ENCODE measurements around the gene LORICRIN. TPM values are rescaled to one million over a fixed set of nuclear protein-coding genes. Genes with fewer than 3 reads are reported as not detected.

LORICRIN gene
- total RNA-seq, 2 donors from 2014 or later, result not detected

- H3K27me3 Mint-ChIP-seq (ENCODE audit: insufficient read depth), result peaks cover 2% of the 10 kb centered on the region
- no peaks in the 10 kb centered on the region for H3K36me3 Mint-ChIP-seq (ENCODE audit: low read depth)
- no peak overlapping the region for H3K27ac Mint-ChIP-seq
- peaks cover 6% of the 10 kb centered on the region for H3K4me1 Mint-ChIP-seq
- Histone ChIP-seq H3K9ac (ENCODE audit: extremely low read depth, low read length, poor library complexity, severe bottlenecking) (no peak overlapping the region), H3K4me3 (ENCODE audit: low read length) (no peak overlapping the region), H3K9me3 (ENCODE audit: control insufficient read depth, low read length) (no peaks in the 10 kb centered on the region), H3K4me1 (ENCODE audit: control insufficient read depth, insufficient read depth, low read length) (no peaks in the 10 kb centered on the region), H3K27ac (ENCODE audit: low read depth, low read length) (no peak overlapping the region), H3K36me3 (ENCODE audit: control insufficient read depth, insufficient read depth, low read length) (no peaks in the 10 kb centered on the region), H3K27me3 (ENCODE audit: control insufficient read depth, insufficient read depth, low read length, poor library complexity, severe bottlenecking) (no peaks in the 10 kb centered on the region)
- 80 to 100% methylated on average over 2 of the region's 2 CpGs for WGBS, 2 experiments (ENCODE audit: insufficient coverage in 1 of 2, insufficient read length in 1 of 2)
- no peak overlapping the region for H3K4me3 Mint-ChIP-seq
- H3K9me3 Mint-ChIP-seq, result no peaks in the 10 kb centered on the region
- TF ChIP-seq CTCF (conservative IDR thresholded peaks at IDR 0.05), result peak; percentile 68
- peak; percentile 42 for DNase-seq
Measured at GRCh38 chr1:153238527-153238926, 21.0 kb upstream of the LORICRIN start.

GRCh38 chr1:153242160-153242559, 17.3 kb upstream of the LORICRIN start:
- H3K27ac ChIP-seq (ENCODE audit: low read depth, low read length), result no peak overlapping the region
- Mint-ChIP-seq H3K4me1 (no peaks in the 10 kb centered on the region), H3K27me3 (ENCODE audit: insufficient read depth) (peaks cover 10% of the 10 kb centered on the region), H3K27ac (no peak overlapping the region), H3K9me3 (no peaks in the 10 kb centered on the region), H3K36me3 (ENCODE audit: low read depth) (no peaks in the 10 kb centered on the region), H3K4me3 (no peak overlapping the region)
- no peaks in the 10 kb centered on the region for H3K4me1 ChIP-seq (ENCODE audit: control insufficient read depth, insufficient read depth, low read length)
- DNase-seq, result no peak
- no peak for TF ChIP-seq CTCF (conservative IDR thresholded peaks at IDR 0.05)
- no peak overlapping the region for H3K9ac ChIP-seq (ENCODE audit: extremely low read depth, low read length, poor library complexity, severe bottlenecking)
- no peaks in the 10 kb centered on the region for H3K36me3 ChIP-seq (ENCODE audit: control insufficient read depth, insufficient read depth, low read length)
- no peak overlapping the region for H3K4me3 ChIP-seq (ENCODE audit: low read length)
- WGBS, 2 experiments (ENCODE audit: insufficient coverage in 1 of 2, insufficient read length in 1 of 2), result 100% methylated on average over 1 of the region's 1 CpG; no CpG with 5 or more reads in 1 of the 2 experiments
- H3K9me3 ChIP-seq (ENCODE audit: control insufficient read depth, low read length), result no peaks in the 10 kb centered on the region
- H3K27me3 ChIP-seq (ENCODE audit: control insufficient read depth, insufficient read depth, low read length, poor library complexity, severe bottlenecking), result no peaks in the 10 kb centered on the region

GRCh38 chr1:153245466-153245865, 14.0 kb upstream of the LORICRIN start:
- DNase-seq, result no peak

More at GRCh38 chr1:153245466-153245865, 14.0 kb upstream of the LORICRIN start:
- Histone ChIP-seq H3K9ac (ENCODE audit: extremely low read depth, low read length, poor library complexity, severe bottlenecking) (no peak overlapping the region), H3K27me3 (ENCODE audit: control insufficient read depth, insufficient read depth, low read length, poor library complexity, severe bottlenecking) (no peaks in the 10 kb centered on the region), H3K36me3 (ENCODE audit: control insufficient read depth, insufficient read depth, low read length) (no peaks in the 10 kb centered on the region), H3K27ac (ENCODE audit: low read depth, low read length) (no peak overlapping the region), H3K4me1 (ENCODE audit: control insufficient read depth, insufficient read depth, low read length) (no peaks in the 10 kb centered on the region), H3K4me3 (ENCODE audit: low read length) (no peak overlapping the region), H3K9me3 (ENCODE audit: control insufficient read depth, low read length) (no peaks in the 10 kb centered on the region)
- Mint-ChIP-seq H3K36me3 (ENCODE audit: low read depth) (no peaks in the 10 kb centered on the region), H3K9me3 (no peaks in the 10 kb centered on the region), H3K27me3 (ENCODE audit: insufficient read depth) (peaks cover 17% of the 10 kb centered on the region), H3K4me3 (no peak overlapping the region), H3K4me1 (no peaks in the 10 kb centered on the region), H3K27ac (no peak overlapping the region)
- 81 to 97% methylated on average over 3 to 4 of the region's 4 CpGs for WGBS, 2 experiments (ENCODE audit: insufficient coverage in 1 of 2, insufficient read length in 1 of 2)
- TF ChIP-seq CTCF (conservative IDR thresholded peaks at IDR 0.05), result no peak
